HL-60 (cell line): Measurements from ENCODE around the gene DUS2.
"Not testable (repeated sequence)": the region's sequence is repeated elsewhere in the genome, so short reads cannot be mapped to it uniquely, and the experiment has no call there.

Experiments
- DNase-seq, 2 experiments: peaks; one replicate each; pipeline ENCODE4 v3.0.0-alpha.2; 2010 to 2020; ENCODE audit warnings: low read depth in 1 of 2, low spot score in 1 of 2
- H3K27ac ChIP-seq: fragments of 250-450 bp; sonication (Bioruptor Pico); replicated peaks from 2 replicates; pipeline ENCODE4 v1.5.1; 2020; ENCODE audit warnings: mild to moderate bottlenecking, moderate library complexity
- H3K27me3 ChIP-seq: fragments of 250-450 bp; sonication (Bioruptor Pico); 2 replicates; pipeline ENCODE4 v1.5.1; 2021; ENCODE audit warnings: mild to moderate bottlenecking, moderate library complexity; ENCODE audit not compliant: insufficient read depth, poor library complexity, severe bottlenecking
- H3K4me3 ChIP-seq: replicated peaks from 2 replicates; pipeline ENCODE4 v1.5.1; 2011; ENCODE audit warnings: mild to moderate bottlenecking, control low read depth, low read length; ENCODE audit not compliant: insufficient read depth
- CTCF ChIP-seq: IDR thresholded peaks from one replicate; pipeline ENCODE4 v1.5.1; 2011; ENCODE audit warnings: low read length, control low read depth, inconsistent platforms; ENCODE audit not compliant: insufficient read depth
- GABPA ChIP-seq: IDR thresholded peaks from 2 replicates; pipeline ENCODE4 v1.6.1; 2012; ENCODE audit warnings: low read depth
- POLR2AphosphoS5 ChIP-seq: IDR thresholded peaks from 2 replicates; pipeline ENCODE4 v1.6.1; 2012; ENCODE audit warnings: low read depth
- SPI1 ChIP-seq: IDR thresholded peaks from 2 replicates; pipeline ENCODE4 v1.6.1; 2012; ENCODE audit warnings: low read depth, mild to moderate bottlenecking, borderline replicate concordance
- TF ChIP-seq, protein P1 (sequence below): IDR thresholded peaks from 2 replicates; pipeline ENCODE4 v1.6.1; 2012; ENCODE audit warnings: low read depth; ENCODE audit not compliant: insufficient replicate concordance

DUS2 gene

GRCh38 chr16:68021490-68021889, 1.6 kb upstream of the DUS2 start:
- no peak for DNase-seq
- TF ChIP-seq CTCF (no peak), GABPA (no peak), SPI1 (no peak), POLR2AphosphoS5 (no peak)
- TF ChIP-seq, protein P1, sequence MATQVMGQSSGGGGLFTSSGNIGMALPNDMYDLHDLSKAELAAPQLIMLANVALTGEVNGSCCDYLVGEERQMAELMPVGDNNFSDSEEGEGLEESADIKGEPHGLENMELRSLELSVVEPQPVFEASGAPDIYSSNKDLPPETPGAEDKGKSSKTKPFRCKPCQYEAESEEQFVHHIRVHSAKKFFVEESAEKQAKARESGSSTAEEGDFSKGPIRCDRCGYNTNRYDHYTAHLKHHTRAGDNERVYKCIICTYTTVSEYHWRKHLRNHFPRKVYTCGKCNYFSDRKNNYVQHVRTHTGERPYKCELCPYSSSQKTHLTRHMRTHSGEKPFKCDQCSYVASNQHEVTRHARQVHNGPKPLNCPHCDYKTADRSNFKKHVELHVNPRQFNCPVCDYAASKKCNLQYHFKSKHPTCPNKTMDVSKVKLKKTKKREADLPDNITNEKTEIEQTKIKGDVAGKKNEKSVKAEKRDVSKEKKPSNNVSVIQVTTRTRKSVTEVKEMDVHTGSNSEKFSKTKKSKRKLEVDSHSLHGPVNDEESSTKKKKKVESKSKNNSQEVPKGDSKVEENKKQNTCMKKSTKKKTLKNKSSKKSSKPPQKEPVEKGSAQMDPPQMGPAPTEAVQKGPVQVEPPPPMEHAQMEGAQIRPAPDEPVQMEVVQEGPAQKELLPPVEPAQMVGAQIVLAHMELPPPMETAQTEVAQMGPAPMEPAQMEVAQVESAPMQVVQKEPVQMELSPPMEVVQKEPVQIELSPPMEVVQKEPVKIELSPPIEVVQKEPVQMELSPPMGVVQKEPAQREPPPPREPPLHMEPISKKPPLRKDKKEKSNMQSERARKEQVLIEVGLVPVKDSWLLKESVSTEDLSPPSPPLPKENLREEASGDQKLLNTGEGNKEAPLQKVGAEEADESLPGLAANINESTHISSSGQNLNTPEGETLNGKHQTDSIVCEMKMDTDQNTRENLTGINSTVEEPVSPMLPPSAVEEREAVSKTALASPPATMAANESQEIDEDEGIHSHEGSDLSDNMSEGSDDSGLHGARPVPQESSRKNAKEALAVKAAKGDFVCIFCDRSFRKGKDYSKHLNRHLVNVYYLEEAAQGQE: no peak
- no peaks in the 10 kb centered on the region for H3K27me3 ChIP-seq
- no peak overlapping the region; the same call in 1 of the 2 replicates for H3K4me3 ChIP-seq
- H3K27ac ChIP-seq: no peak overlapping the region

- peak; percentile 11; the same call in 1 of the 2 replicates for TF ChIP-seq POLR2AphosphoS5
- no peak for TF ChIP-seq SPI1
- TF ChIP-seq CTCF: no peak
- TF ChIP-seq, protein P1: no peak
- TF ChIP-seq GABPA: no peak
- Histone ChIP-seq H3K27me3 (no peaks in the 10 kb centered on the region), H3K27ac (peak overlapping the region; percentile 94), H3K4me3 (peak overlapping the region; percentile 84)
- DNase-seq: no peak
Observed at GRCh38 chr16:68022278-68022727, 781 bp upstream of the DUS2 start.

- Histone ChIP-seq H3K27me3 (no peaks in the 10 kb centered on the region), H3K27ac (no peak overlapping the region), H3K4me3 (no peak overlapping the region)
- no peak for TF ChIP-seq GABPA
- no peak for TF ChIP-seq SPI1
- no peak for DNase-seq
Observed at GRCh38 chr16:68028996-68029395, 5.9 kb downstream of the DUS2 start.

- not testable (repeated sequence) for H3K27me3 ChIP-seq, DNase-seq, H3K4me3 ChIP-seq, H3K27ac ChIP-seq
Observed at GRCh38 chr16:68030108-68030507, 7.0 kb downstream of the DUS2 start.

- TF ChIP-seq, protein P1: no peak
- TF ChIP-seq CTCF (no peak), POLR2AphosphoS5 (no peak), GABPA (no peak)
- H3K4me3 ChIP-seq: no peak overlapping the region
- no peak for DNase-seq
- no peak overlapping the region for H3K27ac ChIP-seq
- H3K27me3 ChIP-seq: no peaks in the 10 kb centered on the region
Observed at GRCh38 chr16:68031951-68032350, 8.9 kb downstream of the DUS2 start.
